Liver (tissue), 9 donors: Measurements from ENCODE around the gene CASP8AP2. TPM values are rescaled to one million over a fixed set of nuclear protein-coding genes. Genes with fewer than 3 reads are reported as not detected.

ENCODE experiments used
- DNase-seq: peaks from one replicate; pipeline ENCODE4 v3.0.0-alpha.2; 2017; ENCODE audit warnings: low spot score
- H3K27ac ChIP-seq, 2 donors: one replicate each; pipeline ENCODE4 v1.7.0; 2013; ENCODE audit warnings: inconsistent platforms in 2 of 2, low read length in 2 of 2, control low read depth in 1 of 2, low read depth in 1 of 2, mild to moderate bottlenecking in 1 of 2
- H3K27me3 ChIP-seq, 4 donors: one replicate each; pipeline versions ENCODE4 v1.6.1 to v1.7.0; 2013; ENCODE audit warnings: low read length in 3 of 4, inconsistent platforms in 1 of 4, mild to moderate bottlenecking in 1 of 4, moderate library complexity in 1 of 4; ENCODE audit not compliant: control insufficient read depth in 4 of 4, insufficient read depth in 4 of 4
- H3K36me3 ChIP-seq, 4 donors: one replicate each; pipeline versions ENCODE4 v1.6.1 to v1.7.0; 2013; ENCODE audit warnings: low read length in 3 of 4, mild to moderate bottlenecking in 3 of 4, low read depth in 1 of 4, moderate library complexity in 1 of 4; ENCODE audit not compliant: control insufficient read depth in 4 of 4, insufficient read depth in 3 of 4
- H3K4me1 ChIP-seq, 4 donors: one replicate each; pipeline versions ENCODE4 v1.6.1 to v1.7.0; 2013; ENCODE audit warnings: low read length in 3 of 4, mild to moderate bottlenecking in 3 of 4, moderate library complexity in 1 of 4; ENCODE audit not compliant: control insufficient read depth in 4 of 4, insufficient read depth in 4 of 4
- H3K4me3 ChIP-seq, 3 donors: one replicate each; pipeline versions ENCODE4 v1.6.1 to v1.7.0; 2013; ENCODE audit warnings: low read length in 3 of 3, control low read depth in 1 of 3, low read depth in 1 of 3, mild to moderate bottlenecking in 1 of 3
- H3K9ac ChIP-seq, 2 donors: one replicate each; pipeline ENCODE4 v1.7.0; 2013; ENCODE audit warnings: low read length in 2 of 2, mild to moderate bottlenecking in 2 of 2, moderate library complexity in 2 of 2, control low read depth in 1 of 2, low read depth in 1 of 2
- H3K9me3 ChIP-seq, 4 donors: one replicate each; pipeline versions ENCODE4 v1.6.1 to v1.7.0; 2013; ENCODE audit warnings: low read length in 3 of 4; ENCODE audit not compliant: control insufficient read depth in 4 of 4
- EGR1 ChIP-seq, 2 donors: IDR thresholded peaks; 2 replicates each; pipeline ENCODE4 v1.6.1; 2016 to 2018; ENCODE audit warnings: antibody characterized with exemption in 2 of 2, low read depth in 2 of 2
- FOXA2 ChIP-seq: IDR thresholded peaks from 2 replicates; pipeline ENCODE4 v1.6.1; 2016; ENCODE audit warnings: antibody characterized with exemption
- GABPA ChIP-seq, 2 donors: IDR thresholded peaks in 1 of 2; conservative IDR thresholded peaks in 1 of 2; 2 replicates each; pipeline ENCODE4 v1.6.1; 2016; ENCODE audit warnings: antibody characterized with exemption in 2 of 2, mild to moderate bottlenecking in 1 of 2, moderate library complexity in 1 of 2
- HNF4A ChIP-seq, 2 donors: conservative IDR thresholded peaks; 2 replicates each; pipeline ENCODE4 v1.6.1; 2016; ENCODE audit warnings: antibody characterized with exemption in 2 of 2, mild to moderate bottlenecking in 2 of 2
- HNF4G ChIP-seq: IDR thresholded peaks from 2 replicates; pipeline ENCODE4 v1.6.1; 2016; ENCODE audit warnings: antibody characterized with exemption
- NR2F2 ChIP-seq: IDR thresholded peaks from 2 replicates; pipeline ENCODE4 v1.6.1; 2016; ENCODE audit warnings: antibody characterized with exemption
- RAD21 ChIP-seq, 2 donors: IDR thresholded peaks; 2 replicates each; pipeline ENCODE4 v1.6.1; 2016; ENCODE audit warnings: antibody characterized with exemption in 2 of 2, mild to moderate bottlenecking in 2 of 2
- RXRA ChIP-seq, 2 donors: IDR thresholded peaks; 2 replicates each; pipeline ENCODE4 v1.6.1; 2017 to 2018; ENCODE audit warnings: antibody characterized with exemption in 2 of 2, mild to moderate bottlenecking in 1 of 2
- SP1 ChIP-seq: IDR thresholded peaks from 2 replicates; pipeline ENCODE4 v1.6.1; 2018; ENCODE audit warnings: antibody characterized with exemption, mild to moderate bottlenecking
- TAF1 ChIP-seq: conservative IDR thresholded peaks from 2 replicates; pipeline ENCODE4 v1.6.1; 2016; ENCODE audit warnings: antibody characterized with exemption, mild to moderate bottlenecking
- YY1 ChIP-seq: IDR thresholded peaks from 2 replicates; pipeline ENCODE4 v1.6.1; 2016; ENCODE audit warnings: antibody characterized with exemption, mild to moderate bottlenecking
- WGBS: extraction: QIAGEN DNeasy Blood & Tissue Kit; methylation state at CpG from one replicate; pipeline ENCODE4 v1.1.7; 2013; 5-methylcytosine and 5-hydroxymethylcytosine counted together
- polyA plus RNA-seq, 2 donors: library from polyadenylated mRNA; stranded (reverse) in 1 of 2; unstranded in 1 of 2; fragments of 200-250 nt in 1 of 2; fragments of >200 nt in 1 of 2; fragmentation: Nextera tagmentation in 1 of 2; extraction: Ambion mirVana in 1 of 2; gene quantifications; one replicate each; pipeline versions ENCODE4 v1.2.1 to v1.2.3, GENCODE V29; 2013 to 2015
- total RNA-seq, 2 donors: library from RNA; depleted of rRNA; stranded (reverse); fragments of >200 nt; gene quantifications; one replicate each; pipeline ENCODE4 v1.2.3, GENCODE V29; 2014
- TF ChIP-seq, protein P1 (sequence below): IDR thresholded peaks from 2 replicates; pipeline ENCODE4 v1.6.1; 2016; ENCODE audit warnings: antibody characterized with exemption
- TF ChIP-seq, protein P2 (sequence below): IDR thresholded peaks from 2 replicates; pipeline ENCODE4 v1.6.1; 2016; ENCODE audit warnings: antibody characterized with exemption
- TF ChIP-seq, protein P3 (sequence below): IDR thresholded peaks from 2 replicates; pipeline ENCODE4 v1.6.1; 2016; ENCODE audit warnings: antibody characterized with exemption
- TF ChIP-seq, protein P4 (sequence below): fragments of 150-350 bp; IDR thresholded peaks from 2 replicates; pipeline ENCODE4 v1.5.1; 2017; ENCODE audit warnings: improper control_type of control experiment, low read depth, low read length; ENCODE audit not compliant: missing input control
- TF ChIP-seq, protein P5 (sequence below): IDR thresholded peaks from 2 replicates; pipeline ENCODE4 v1.6.1; 2016; ENCODE audit warnings: antibody characterized with exemption, mild to moderate bottlenecking
- donor health status: healthy.
- donor health status: healthy.
- donor health status: healthy.
- donor health status: healthy.
- donor health status: healthy.

Gene CASP8AP2
- total and polyA plus RNA-seq, 4 donors: 1.9 to 12.2 (median 7.1) TPM

DNA sequence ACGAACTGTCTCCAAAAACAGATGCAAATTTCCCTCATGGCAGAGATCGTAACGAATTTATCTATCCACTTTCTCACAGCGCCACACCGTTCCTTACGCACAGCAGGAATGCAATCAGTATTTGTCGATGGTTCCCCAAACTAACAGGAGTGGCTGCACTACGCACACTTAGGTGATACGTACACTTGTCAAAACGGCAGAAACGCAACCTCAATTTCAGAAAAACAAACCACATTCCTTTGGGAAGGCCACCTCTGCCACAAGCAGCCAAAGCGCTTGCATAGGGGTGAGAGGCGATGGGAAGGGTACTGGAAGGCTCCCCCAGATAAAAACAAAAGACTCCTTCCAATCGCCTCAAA, 10.7 kb upstream of the CASP8AP2 start:
- H3K27ac ChIP-seq: peak overlapping the region; percentile 85 to 95
- no peaks in the 10 kb centered on the region for H3K9me3 ChIP-seq
- H3K27me3 ChIP-seq: no peaks in the 10 kb centered on the region
- H3K4me1 ChIP-seq: peaks cover 6 to 24% (median 15%) of the 10 kb centered on the region in 4 donors
- WGBS: under 1% methylated on average over 14 of the region's 14 CpGs
- TF ChIP-seq HNF4A (conservative IDR thresholded peaks at IDR 0.05): no peak
- no peak for TF ChIP-seq RXRA (IDR thresholded peaks at IDR 0.05)
- TF ChIP-seq, protein P1, sequence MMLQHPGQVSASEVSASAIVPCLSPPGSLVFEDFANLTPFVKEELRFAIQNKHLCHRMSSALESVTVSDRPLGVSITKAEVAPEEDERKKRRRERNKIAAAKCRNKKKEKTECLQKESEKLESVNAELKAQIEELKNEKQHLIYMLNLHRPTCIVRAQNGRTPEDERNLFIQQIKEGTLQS: no peak
- no peak for TF ChIP-seq HNF4G
- H3K9ac ChIP-seq: peak overlapping the region; percentile 73 to 85
- H3K4me3 ChIP-seq: peak overlapping the region; percentile 74 to 82 (median 81)
- no peaks in the 10 kb centered on the region for H3K36me3 ChIP-seq
- peak; percentile 48 for DNase-seq

DNA sequence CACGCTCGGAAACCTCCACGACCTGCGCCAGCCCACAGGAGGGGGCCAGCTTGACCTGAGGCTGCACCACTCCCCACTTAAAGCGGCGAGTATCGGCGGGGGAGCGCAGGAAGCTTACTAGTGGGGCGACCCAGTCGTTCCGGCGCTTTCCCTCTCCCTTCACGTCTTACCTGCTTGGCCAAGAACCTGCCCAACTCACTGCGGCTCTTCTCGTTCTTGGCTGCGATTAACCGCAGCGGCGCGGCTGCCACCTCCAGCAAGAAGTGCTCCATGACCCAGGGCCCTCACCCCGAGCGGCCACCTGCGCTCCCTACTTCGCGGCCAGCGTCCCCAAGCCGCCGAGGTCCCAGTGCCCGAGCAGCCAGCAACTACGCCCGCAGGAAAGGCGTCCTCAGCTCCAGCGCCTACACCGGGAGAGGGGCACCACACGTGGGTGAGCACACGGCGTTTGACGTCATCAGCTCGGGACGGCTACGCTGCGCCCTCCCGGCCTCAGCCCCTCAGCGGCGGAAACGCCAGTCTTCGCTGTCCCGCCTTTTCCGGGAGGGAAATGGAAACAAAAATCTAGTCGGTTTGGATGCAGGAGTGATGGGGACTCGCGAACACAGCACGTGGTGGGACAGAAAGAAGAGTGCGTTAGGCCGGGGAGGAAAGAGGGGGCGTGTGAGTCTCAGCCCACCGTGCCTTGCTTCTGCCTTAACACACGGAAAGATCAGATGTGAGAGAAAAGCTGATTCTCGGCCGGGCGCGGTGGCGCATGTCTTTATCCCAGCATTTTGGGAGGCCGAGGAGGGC, 10.1 kb upstream of the CASP8AP2 start, which contains the start of gene MDN1:
TSS of gene MDN1 (minus strand) at position 459 of the 795 bp plus-strand sequence. CDS start at position 272, 187 bp downstream.
- Histone ChIP-seq H3K9ac (peak within 1 kb of the TSS; percentile 73 to 85), H3K4me1 (peaks cover 6 to 24% (median 15%) of the 10 kb centered on the region in 4 donors), H3K36me3 (no peaks in the 10 kb centered on the region), H3K27me3 (no peaks in the 10 kb centered on the region), H3K9me3 (no peaks in the 10 kb centered on the region), H3K27ac (peak within 1 kb of the TSS; percentile 85 to 95), H3K4me3 (peak within 1 kb of the TSS; percentile 74 to 82 (median 81))
- WGBS: under 1% methylated on average over 65 of the region's 65 CpGs
- TF ChIP-seq TAF1 (peak; percentile 45), FOXA2 (no peak), RAD21 (IDR thresholded peaks at IDR 0.05) (peak in 1 of 2 donors; percentile 26), SP1 (peak; percentile 60), NR2F2 (peak; percentile 57), GABPA (IDR thresholded peaks at IDR 0.05 in 1 of 2, conservative IDR thresholded peaks at IDR 0.05 in 1 of 2) (peak; percentile 73 to 95), HNF4A (conservative IDR thresholded peaks at IDR 0.05) (peak; percentile 26 to 31), YY1 (peak; percentile 86), HNF4G (no peak), RXRA (IDR thresholded peaks at IDR 0.05) (peak; percentile 15 to 53), EGR1 (IDR thresholded peaks at IDR 0.05; ENCODE audit: low read depth in 2 of 2) (peak; percentile 66 to 78)
- TF ChIP-seq, protein P1: peak; percentile 29
- TF ChIP-seq, protein P2, sequence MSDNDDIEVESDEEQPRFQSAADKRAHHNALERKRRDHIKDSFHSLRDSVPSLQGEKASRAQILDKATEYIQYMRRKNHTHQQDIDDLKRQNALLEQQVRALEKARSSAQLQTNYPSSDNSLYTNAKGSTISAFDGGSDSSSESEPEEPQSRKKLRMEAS: peak; percentile 98
- TF ChIP-seq, protein P3, sequence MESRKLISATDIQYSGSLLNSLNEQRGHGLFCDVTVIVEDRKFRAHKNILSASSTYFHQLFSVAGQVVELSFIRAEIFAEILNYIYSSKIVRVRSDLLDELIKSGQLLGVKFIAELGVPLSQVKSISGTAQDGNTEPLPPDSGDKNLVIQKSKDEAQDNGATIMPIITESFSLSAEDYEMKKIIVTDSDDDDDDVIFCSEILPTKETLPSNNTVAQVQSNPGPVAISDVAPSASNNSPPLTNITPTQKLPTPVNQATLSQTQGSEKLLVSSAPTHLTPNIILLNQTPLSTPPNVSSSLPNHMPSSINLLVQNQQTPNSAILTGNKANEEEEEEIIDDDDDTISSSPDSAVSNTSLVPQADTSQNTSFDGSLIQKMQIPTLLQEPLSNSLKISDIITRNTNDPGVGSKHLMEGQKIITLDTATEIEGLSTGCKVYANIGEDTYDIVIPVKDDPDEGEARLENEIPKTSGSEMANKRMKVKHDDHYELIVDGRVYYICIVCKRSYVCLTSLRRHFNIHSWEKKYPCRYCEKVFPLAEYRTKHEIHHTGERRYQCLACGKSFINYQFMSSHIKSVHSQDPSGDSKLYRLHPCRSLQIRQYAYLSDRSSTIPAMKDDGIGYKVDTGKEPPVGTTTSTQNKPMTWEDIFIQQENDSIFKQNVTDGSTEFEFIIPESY: no peak
- TF ChIP-seq, protein P4, sequence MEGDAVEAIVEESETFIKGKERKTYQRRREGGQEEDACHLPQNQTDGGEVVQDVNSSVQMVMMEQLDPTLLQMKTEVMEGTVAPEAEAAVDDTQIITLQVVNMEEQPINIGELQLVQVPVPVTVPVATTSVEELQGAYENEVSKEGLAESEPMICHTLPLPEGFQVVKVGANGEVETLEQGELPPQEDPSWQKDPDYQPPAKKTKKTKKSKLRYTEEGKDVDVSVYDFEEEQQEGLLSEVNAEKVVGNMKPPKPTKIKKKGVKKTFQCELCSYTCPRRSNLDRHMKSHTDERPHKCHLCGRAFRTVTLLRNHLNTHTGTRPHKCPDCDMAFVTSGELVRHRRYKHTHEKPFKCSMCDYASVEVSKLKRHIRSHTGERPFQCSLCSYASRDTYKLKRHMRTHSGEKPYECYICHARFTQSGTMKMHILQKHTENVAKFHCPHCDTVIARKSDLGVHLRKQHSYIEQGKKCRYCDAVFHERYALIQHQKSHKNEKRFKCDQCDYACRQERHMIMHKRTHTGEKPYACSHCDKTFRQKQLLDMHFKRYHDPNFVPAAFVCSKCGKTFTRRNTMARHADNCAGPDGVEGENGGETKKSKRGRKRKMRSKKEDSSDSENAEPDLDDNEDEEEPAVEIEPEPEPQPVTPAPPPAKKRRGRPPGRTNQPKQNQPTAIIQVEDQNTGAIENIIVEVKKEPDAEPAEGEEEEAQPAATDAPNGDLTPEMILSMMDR: no peak
- TF ChIP-seq, protein P5, sequence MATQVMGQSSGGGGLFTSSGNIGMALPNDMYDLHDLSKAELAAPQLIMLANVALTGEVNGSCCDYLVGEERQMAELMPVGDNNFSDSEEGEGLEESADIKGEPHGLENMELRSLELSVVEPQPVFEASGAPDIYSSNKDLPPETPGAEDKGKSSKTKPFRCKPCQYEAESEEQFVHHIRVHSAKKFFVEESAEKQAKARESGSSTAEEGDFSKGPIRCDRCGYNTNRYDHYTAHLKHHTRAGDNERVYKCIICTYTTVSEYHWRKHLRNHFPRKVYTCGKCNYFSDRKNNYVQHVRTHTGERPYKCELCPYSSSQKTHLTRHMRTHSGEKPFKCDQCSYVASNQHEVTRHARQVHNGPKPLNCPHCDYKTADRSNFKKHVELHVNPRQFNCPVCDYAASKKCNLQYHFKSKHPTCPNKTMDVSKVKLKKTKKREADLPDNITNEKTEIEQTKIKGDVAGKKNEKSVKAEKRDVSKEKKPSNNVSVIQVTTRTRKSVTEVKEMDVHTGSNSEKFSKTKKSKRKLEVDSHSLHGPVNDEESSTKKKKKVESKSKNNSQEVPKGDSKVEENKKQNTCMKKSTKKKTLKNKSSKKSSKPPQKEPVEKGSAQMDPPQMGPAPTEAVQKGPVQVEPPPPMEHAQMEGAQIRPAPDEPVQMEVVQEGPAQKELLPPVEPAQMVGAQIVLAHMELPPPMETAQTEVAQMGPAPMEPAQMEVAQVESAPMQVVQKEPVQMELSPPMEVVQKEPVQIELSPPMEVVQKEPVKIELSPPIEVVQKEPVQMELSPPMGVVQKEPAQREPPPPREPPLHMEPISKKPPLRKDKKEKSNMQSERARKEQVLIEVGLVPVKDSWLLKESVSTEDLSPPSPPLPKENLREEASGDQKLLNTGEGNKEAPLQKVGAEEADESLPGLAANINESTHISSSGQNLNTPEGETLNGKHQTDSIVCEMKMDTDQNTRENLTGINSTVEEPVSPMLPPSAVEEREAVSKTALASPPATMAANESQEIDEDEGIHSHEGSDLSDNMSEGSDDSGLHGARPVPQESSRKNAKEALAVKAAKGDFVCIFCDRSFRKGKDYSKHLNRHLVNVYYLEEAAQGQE: peak; percentile 9
- peak; percentile 83 for DNase-seq
